ENCODE results near the gene PRC1.

The PRC1 gene

GRCh38 chr15:90966262-90966661 lies 28.1 kb downstream of the PRC1 start:
- no peak for DNase-seq (ENCODE audit: low spot score)
- TF ChIP-seq CTCF (IDR thresholded peaks at IDR 0.05; ENCODE audit: extremely low read depth, insufficient read depth, missing control alignments): no peak

GRCh38 chr15:90962021-90962420 lies 32.3 kb downstream of the PRC1 start:
- in situ Hi-C loops (cut with MboI; ENCODE audit: low pct_unique_long_range_greater_than_20kb, low sequenced_read_pairs, unreplicated experiment): no loop called here
- TF ChIP-seq CTCF (IDR thresholded peaks at IDR 0.05; ENCODE audit: extremely low read depth, insufficient read depth, missing control alignments): no peak
- no peak for DNase-seq (ENCODE audit: low spot score)

More at GRCh38 chr15:90966262-90966661, 28.1 kb downstream of the PRC1 start:
- in situ Hi-C loops (cut with MboI; ENCODE audit: low pct_unique_long_range_greater_than_20kb, low sequenced_read_pairs, unreplicated experiment): no loop called here

GRCh38 chr15:90960298-90961091 lies 33.8 kb downstream of the PRC1 start:
- no peak for TF ChIP-seq CTCF (IDR thresholded peaks at IDR 0.05; ENCODE audit: extremely low read depth, insufficient read depth, missing control alignments)
- in situ Hi-C loops (cut with MboI; ENCODE audit: low pct_unique_long_range_greater_than_20kb, low sequenced_read_pairs, unreplicated experiment): no loop called here

GRCh38 chr15:90959894-90960293 lies 34.4 kb downstream of the PRC1 start:
- in situ Hi-C loops (cut with MboI; ENCODE audit: low pct_unique_long_range_greater_than_20kb, low sequenced_read_pairs, unreplicated experiment): no loop called here
- no peak for DNase-seq (ENCODE audit: low spot score)
- no peak for TF ChIP-seq CTCF (IDR thresholded peaks at IDR 0.05; ENCODE audit: extremely low read depth, insufficient read depth, missing control alignments)

More at GRCh38 chr15:90960298-90961091, 33.8 kb downstream of the PRC1 start:
- DNase-seq (ENCODE audit: low spot score): no peak

- in situ Hi-C loops (cut with MboI; ENCODE audit: low pct_unique_long_range_greater_than_20kb, low sequenced_read_pairs, unreplicated experiment): no loop called here
- DNase-seq (ENCODE audit: low spot score): no peak
- no peak for TF ChIP-seq CTCF (IDR thresholded peaks at IDR 0.05; ENCODE audit: extremely low read depth, insufficient read depth, missing control alignments)
Measured at GRCh38 chr15:90959028-90959595, 35.2 kb downstream of the PRC1 start.

GRCh38 chr15:90957791-90958190 lies 36.5 kb downstream of the PRC1 start:
- TF ChIP-seq CTCF (IDR thresholded peaks at IDR 0.05; ENCODE audit: extremely low read depth, insufficient read depth, missing control alignments): no peak
- in situ Hi-C loops (cut with MboI; ENCODE audit: low pct_unique_long_range_greater_than_20kb, low sequenced_read_pairs, unreplicated experiment): no loop called here
- DNase-seq (ENCODE audit: low spot score): no peak

All from GM13977 (cell line).